NT2/D1 (cell line): Measurements from ENCODE around the gene UTP11.

Source experiments
- SUZ12 ChIP-seq: IDR thresholded peaks from 2 replicates; pipeline ENCODE4 v1.6.1; 2011; ENCODE audit not compliant: insufficient read length, insufficient read depth; ENCODE audit errors: extremely low read depth
- YY1 ChIP-seq: IDR thresholded peaks from 2 replicates; pipeline ENCODE4 v1.6.1; 2011; ENCODE audit not compliant: insufficient read length, insufficient read depth
- ZNF274 ChIP-seq: IDR thresholded peaks from 2 replicates; pipeline ENCODE4 v1.6.1; 2011; ENCODE audit warnings: mild to moderate bottlenecking, low read depth, low read length

DNA sequence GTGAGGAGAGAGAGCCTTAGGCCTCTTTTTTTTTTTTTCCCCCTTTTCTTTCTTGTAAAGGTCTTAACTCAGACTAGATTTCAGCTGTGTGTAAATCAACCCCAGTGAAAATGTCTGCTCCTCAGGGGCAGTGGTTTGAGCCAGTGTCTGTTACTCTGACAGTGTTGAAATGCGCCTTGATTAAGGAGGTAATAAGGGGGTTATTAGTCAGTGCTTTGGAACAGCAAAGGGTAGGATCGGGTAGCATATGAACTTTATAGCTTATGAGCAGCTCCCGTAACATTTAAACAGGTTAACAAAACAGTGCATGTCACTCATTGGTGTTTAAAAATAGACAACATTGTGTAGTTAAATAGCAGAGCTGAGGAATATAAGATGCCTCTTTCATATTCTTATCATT, 10.3 kb downstream of the UTP11 start:
- no peak for TF ChIP-seq ZNF274
- no peak for TF ChIP-seq YY1
- TF ChIP-seq SUZ12, result no peak
